Pulmonary artery endothelial cell (primary cell): ENCODE results near the gene MOGAT3. TPM values are rescaled to one million over a fixed set of nuclear protein-coding genes. Genes with fewer than 3 reads are reported as not detected.

Source experiments
- DNase-seq: peaks from one replicate; pipeline ENCODE4 v3.0.0-alpha.2; 2011; ENCODE audit warnings: low read depth, low spot score
- total RNA-seq: library from RNA; depleted of rRNA; stranded (reverse); fragments of >200 nt; gene quantifications from 2 replicates; pipeline ENCODE4 v1.2.3, GENCODE V29; 2014

The MOGAT3 gene
- total RNA-seq, 1 donor from 2014 or later: not detected

DNA sequence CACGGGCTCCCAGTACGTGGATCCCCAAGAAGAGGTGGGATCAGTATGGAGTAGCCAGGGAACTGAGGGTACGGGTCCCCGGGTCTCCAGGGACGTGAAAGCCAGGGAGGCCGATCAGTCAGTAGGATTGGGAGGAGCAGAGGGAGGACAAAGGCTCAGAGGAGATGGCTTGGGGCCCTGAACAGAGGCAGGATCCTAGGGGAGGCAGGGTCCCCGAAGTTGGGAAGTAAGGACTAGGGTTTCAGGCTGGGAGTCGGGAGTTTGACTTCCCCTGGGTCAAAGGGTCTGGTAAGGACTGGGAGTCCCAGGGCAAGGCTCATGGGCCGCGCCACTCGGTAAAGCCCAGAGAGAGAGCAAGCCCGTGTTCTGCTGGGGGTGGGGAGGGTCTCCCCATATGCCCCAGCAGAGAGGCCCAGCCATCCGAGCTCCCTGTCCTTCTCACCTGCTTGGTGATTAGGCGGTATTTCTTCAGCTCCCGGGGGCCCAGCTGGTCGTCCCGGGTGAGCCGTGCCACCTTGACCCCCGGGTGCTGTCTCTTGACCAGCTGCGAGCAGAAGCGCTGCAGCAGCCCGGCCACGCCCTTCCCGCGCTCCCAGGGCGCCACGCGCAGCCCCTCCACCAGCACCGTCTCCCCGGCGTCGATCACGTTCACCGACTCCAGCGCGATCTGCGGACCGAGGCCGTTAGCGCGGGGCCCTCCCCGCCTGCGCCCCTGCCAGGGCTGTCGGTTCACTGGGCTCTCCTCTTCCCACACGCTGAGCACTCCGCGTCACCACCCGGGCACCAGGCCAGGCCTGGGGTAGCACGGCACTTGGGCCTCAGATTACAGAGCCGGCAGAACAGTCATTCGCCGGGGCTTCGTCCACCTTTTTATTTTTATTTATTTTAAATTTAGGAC, 27.7 kb downstream of the MOGAT3 start:
- no peak for DNase-seq

DNA sequence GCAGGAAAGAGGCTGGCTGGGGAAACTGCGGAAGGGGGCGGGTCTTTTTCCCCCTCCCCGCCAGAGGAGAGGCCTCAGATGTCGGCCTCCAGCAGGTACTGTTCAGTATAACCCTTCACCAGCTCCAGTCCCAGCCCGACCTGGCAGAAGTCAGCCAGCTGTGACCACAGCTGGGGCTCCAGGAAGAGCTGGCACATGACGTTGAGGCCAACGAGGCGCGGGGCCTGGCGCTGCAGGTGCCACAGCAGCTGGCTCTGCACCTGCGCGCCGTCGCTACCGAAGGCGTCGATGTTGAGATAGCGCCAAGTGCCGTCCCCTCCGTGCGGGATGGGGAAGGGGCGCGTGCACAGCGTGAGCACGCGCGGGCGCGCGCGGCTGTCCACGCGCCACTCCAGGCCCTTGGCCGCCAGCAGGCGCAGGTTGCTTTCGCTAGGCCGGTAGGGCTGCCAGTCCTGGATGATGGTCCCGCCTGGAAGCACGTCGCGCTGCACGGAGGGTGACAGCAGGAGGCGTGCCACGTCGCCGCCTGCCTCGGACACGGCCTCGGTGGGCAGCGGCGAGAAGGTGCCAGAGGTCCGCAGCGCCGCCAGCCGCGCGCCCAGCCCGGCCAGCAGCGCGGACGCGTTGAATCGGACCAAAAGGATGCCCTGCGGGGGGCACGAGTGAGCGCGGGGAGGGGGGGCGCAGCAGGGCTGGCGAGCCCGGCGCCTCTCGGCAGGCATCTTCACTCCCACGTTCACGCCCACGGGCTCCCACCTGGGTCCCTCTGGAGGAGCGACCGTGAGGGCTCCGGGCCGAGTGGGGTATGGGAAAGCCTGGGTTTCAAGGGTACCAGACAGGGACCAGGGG, 28.6 kb downstream of the MOGAT3 start:
- no peak for DNase-seq

GRCh38 chr7:101171442-101171837, 29.4 kb downstream of the MOGAT3 start:
- DNase-seq: no peak

GRCh38 chr7:101170617-101171441, 30.0 kb downstream of the MOGAT3 start:
- no peak for DNase-seq

DNA sequence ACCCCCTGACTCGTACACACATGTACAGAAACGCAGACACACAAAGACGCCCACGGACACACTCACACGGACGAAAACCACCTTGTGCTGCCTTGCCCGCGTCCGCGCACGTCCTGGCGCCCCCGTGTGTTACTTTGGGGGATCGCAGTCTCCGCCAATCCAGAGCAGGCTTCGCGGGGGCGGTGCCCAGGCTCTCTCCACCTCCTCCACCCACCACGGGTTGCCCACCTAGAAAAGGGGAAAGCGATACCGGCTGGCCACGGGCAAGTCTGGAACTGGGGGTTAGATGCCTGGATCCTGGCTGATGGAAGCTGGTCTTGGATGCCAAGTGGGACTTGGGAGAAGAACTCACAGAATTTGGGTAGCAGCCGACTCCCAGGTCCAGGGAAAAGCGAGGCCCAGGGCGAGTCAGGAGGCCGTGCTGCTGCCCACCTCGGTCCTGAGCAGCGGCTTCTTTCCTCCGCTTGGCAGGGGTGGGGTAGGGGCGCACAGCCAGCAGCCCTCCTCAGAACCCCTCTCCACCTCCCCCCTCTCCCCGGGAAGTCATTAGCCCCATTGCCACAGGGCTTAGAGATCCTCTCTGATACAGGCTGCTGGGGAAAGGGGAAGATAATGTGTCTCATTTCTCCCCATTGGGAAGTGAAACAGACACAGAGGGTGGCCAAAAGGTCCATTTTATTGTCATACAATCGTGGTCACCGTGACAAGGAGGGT, 30.8 kb downstream of the MOGAT3 start:
- no peak for DNase-seq

DNA sequence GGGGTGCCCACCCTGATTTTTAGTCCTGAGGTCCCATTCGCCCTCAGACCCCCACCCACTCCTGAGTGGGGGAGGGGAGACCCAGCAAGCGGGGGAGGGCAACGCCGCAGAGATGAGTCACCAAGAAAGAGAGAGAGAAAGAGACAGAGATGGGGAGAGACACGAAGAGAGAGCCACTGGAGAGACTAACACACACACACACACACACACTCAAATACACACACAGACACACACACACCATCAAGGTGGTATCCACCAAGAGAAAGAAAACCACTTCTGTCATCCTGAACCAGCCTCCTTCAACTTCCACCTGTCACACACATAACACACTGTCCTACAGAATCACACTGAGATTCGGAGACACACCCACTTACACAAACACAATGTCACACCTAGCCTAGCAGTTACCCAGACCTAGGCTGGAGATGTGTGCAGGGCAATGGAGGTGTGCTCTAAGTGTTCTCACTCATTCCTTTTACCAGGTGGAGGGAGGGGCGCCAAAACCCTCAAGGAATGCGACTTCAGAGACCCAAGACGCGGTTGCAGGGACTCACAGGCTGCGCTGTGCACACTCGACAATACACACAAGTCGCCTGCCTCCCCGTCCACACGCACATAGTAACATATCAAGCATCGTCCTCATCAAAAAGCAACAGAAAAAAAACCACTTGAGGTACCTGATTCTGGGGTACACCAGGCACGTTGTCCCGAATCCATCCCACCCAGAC, 31.6 kb downstream of the MOGAT3 start:
- DNase-seq: no peak

- DNase-seq: no peak
Observed at GRCh38 chr7:101168412-101169049, 32.3 kb downstream of the MOGAT3 start.

DNA sequence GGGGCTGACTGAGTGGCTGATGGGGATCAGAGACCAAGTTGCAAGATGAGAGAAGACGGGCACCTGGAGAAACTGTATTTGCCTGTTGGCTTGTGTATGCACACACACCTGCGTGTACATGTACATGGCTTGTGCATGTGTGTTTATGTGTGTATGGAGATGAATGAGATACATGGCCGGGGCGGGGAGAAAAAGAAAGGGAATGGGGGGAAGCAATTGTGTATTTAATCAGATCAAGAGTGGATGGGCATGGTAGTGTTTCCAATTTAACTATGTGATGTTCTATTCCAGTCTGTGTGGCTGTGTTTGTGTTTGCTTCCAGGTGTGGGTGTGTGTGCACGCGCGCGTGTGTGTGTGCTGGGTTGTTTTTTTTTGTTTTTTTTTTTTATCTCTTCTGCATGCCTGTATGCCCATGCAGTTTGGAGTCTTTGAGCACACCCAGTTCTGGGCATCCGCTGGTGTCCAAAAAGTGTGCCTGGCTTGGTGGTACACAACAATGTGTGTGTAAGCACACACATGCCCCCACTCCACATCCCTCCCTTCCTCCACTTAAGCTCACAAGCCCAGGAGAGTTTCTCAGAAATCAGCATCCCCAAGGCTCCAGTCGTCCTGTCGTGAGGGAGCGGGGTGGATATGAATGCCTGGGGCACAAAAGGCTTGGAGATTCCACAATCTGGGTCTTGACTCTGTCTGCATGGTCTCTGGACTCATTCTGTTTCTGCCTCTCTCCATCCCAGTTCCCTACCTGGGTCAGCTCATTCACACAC, 33.0 kb downstream of the MOGAT3 start:
- no peak for DNase-seq

GRCh38 chr7:101166909-101167644, 33.8 kb downstream of the MOGAT3 start:
- no peak for DNase-seq

DNA sequence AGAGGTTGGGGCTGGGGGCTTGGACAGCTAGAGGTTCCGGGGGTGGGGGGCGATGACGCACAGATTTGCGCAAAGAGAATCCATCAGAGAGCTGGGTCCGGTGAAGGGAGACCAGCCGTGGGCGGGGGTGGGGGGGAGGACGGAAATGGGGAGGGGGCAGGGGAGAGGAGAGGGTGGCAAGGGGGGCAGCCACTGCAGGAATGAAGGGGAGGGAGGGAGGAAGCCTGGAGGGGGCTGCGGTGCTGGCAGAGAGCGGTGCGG, 34.3 kb downstream of the MOGAT3 start:
- DNase-seq: no peak

DNA sequence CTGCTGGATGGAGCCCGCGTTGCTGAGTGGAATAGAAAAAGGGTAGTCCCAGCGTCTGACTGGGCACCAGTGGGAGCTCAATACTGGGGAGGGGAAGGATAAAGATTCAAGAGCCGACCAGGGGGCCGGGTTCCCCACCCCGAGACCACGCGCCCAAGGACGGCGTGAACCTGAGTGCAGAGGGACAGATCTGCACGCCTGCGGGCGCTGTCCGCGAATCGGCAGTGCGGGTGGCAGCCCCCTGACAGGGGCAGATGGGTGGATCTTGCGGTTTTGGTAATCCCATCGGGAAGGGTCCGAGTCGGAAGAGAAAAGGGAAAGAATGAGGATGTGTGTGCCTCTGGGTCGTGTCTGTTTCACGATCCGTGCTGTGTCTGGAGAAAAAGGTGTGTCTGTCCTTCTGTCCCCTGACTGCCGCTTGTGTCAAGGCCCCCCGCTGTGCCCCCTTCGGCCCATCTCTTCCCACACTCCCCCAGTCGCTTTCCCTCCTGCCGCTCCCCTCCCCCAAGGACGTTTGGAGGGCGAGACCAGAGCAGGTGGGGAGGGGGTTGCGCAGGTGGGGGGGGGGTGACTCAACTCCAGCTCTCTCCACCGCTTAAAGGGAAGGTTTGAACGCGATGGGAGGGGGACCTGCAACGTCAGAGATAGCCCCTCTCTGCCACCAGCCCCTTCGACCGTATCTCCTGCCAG, 34.7 kb downstream of the MOGAT3 start:
- DNase-seq: no peak

DNA sequence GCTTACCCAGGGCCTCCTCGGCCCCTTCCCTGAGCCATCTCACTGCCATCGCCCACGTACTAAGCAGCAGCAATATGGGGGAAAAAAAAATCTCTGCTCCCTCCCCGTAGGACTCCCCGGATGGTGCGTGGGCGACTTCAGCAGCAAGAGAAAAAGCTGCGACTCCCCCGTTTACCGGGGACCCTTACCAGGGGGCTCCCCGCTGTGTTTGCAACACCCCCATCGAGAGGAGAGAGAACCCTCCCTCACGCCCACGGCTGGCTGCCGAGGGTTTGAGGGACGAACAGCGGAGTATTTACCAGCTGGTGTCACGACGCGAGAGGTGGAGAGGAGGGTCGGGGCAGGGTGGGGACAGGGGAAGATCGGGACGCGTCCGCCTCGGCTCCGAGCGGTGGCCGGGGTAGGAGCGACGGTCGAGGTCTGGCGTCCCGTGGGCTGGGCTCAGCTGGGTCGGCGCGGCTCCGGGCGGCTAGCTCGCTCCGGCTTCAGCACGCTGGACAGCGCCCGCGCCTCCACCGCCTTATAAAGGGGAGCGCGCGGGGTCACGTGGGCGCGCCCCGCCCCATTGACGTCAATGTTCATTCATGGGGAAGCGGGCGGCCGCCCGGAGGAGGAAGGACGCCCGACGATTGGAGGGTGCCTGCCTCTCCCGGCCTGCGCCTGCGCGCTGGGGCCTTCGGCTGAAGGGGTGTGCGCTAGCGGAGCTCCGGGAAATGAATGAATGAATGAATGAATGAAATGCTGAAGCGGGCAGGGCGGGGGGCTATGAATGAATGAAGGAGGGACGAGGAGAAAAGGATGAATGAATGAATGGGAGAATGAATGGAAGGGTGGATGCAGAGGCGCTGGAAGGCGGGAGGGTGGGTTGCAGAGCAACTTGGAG, 35.5 kb downstream of the MOGAT3 start, which contains the start of gene VGF:
TSS of gene VGF (minus strand) at position 495 of the 883 bp plus-strand sequence. CDS start 726 bp downstream, outside the sequence.
- peak; percentile 67 for DNase-seq

- no peak for DNase-seq
Observed at GRCh38 chr7:101164071-101164840, 36.6 kb downstream of the MOGAT3 start.

DNA sequence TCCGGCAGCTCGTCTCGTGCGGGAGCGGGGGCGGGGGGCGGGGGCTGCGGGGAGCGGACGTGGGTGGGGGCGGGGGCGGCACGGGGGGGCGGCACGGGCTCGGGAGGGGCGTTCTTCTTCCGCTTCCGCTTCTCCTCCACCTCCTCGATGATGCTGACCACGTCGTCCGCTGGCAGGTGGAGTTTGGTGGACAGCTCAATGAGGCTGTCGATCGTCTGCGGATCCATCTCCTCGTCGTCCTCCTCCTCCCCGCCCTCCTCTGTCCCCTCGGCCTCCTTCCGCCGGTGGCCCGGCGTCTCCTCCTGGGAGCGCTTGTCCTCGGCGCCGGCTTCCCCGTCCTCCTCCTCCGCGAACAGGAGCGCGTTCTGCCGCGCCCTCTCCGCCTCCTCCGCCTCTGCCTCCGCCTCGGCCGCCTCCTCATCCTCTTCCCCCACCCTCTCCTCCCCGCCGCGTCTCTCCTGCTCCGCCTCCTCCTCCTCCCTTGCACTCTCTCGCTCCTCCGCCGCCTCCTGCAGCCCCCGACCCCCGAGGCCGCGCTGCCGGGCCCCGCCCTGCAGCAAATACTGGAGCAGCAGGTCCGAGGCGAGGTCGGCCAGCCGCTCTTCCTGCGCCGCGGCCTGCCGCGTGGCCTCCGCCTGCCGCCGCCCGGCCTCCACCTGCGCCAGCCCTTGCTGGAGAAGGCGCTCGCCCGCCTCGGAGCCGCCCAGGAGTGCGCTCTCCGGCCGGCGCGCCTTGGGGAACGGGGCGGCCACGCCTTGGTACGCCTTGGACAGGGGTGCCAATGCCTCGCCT, 37.4 kb downstream of the MOGAT3 start:
- DNase-seq: no peak
